Measurements from ENCODE around the gene SIGLEC5.

SIGLEC5 gene

GRCh38 chr19:51587264-51588191 lies 42.7 kb downstream of the SIGLEC5 start:
- H3K4me3 ChIP-seq (ENCODE audit: insufficient read length, low read depth) = no peak overlapping the region
- no peaks in the 10 kb centered on the region for H3K4me1 ChIP-seq (ENCODE audit: insufficient read depth, insufficient read length)
- H3K27me3 ChIP-seq (ENCODE audit: insufficient read depth, insufficient read length) = no peaks in the 10 kb centered on the region
- no peak for TF ChIP-seq YY1 (IDR thresholded peaks at IDR 0.05; ENCODE audit: insufficient read depth, insufficient read length)
- peaks cover 25% of the 10 kb centered on the region for H3K9me3 ChIP-seq (ENCODE audit: insufficient read depth, low read length)
- peaks cover 35% of the 10 kb centered on the region for H3K36me3 ChIP-seq (ENCODE audit: insufficient read depth, insufficient read length, low read length)
- DNase-seq (ENCODE audit: low read depth, low spot score) = no peak
- no peak overlapping the region for H3K9ac ChIP-seq (ENCODE audit: insufficient read length, low read depth)

GRCh38 chr19:51586799-51587198 lies 43.4 kb downstream of the SIGLEC5 start:
- no peak overlapping the region for H3K4me3 ChIP-seq (ENCODE audit: insufficient read length, low read depth)
- peaks cover 25% of the 10 kb centered on the region for H3K9me3 ChIP-seq (ENCODE audit: insufficient read depth, low read length)
- DNase-seq (ENCODE audit: low read depth, low spot score) = no peak
- H3K4me1 ChIP-seq (ENCODE audit: insufficient read depth, insufficient read length) = no peaks in the 10 kb centered on the region
- H3K27me3 ChIP-seq (ENCODE audit: insufficient read depth, insufficient read length) = no peaks in the 10 kb centered on the region
- H3K9ac ChIP-seq (ENCODE audit: insufficient read length, low read depth) = no peak overlapping the region
- TF ChIP-seq SUZ12 (IDR thresholded peaks at IDR 0.05; ENCODE audit: extremely low read depth, insufficient read depth, insufficient read length) = no peak
- no peak for TF ChIP-seq YY1 (IDR thresholded peaks at IDR 0.05; ENCODE audit: insufficient read depth, insufficient read length)
- no peak for TF ChIP-seq ZNF274 (IDR thresholded peaks at IDR 0.05; ENCODE audit: low read depth, low read length)
- peaks cover 38% of the 10 kb centered on the region for H3K36me3 ChIP-seq (ENCODE audit: insufficient read depth, insufficient read length, low read length)

- Histone ChIP-seq H3K36me3 (ENCODE audit: insufficient read depth, insufficient read length, low read length) (peaks cover 44% of the 10 kb centered on the region), H3K27me3 (ENCODE audit: insufficient read depth, insufficient read length) (no peaks in the 10 kb centered on the region), H3K4me3 (ENCODE audit: insufficient read length, low read depth) (no peak overlapping the region), H3K9ac (ENCODE audit: insufficient read length, low read depth) (no peak overlapping the region), H3K4me1 (ENCODE audit: insufficient read depth, insufficient read length) (no peaks in the 10 kb centered on the region), H3K9me3 (ENCODE audit: insufficient read depth, low read length) (peaks cover 25% of the 10 kb centered on the region)
- no peak for DNase-seq (ENCODE audit: low read depth, low spot score)
- TF ChIP-seq YY1 (IDR thresholded peaks at IDR 0.05; ENCODE audit: insufficient read depth, insufficient read length) (no peak), ZNF274 (IDR thresholded peaks at IDR 0.05; ENCODE audit: low read depth, low read length) (no peak), SUZ12 (IDR thresholded peaks at IDR 0.05; ENCODE audit: extremely low read depth, insufficient read depth, insufficient read length) (no peak)
These were observed 44.0 kb downstream of the SIGLEC5 start for GRCh38 chr19:51586103-51586728.

- DNase-seq (ENCODE audit: low read depth, low spot score) = no peak
- Histone ChIP-seq H3K4me1 (ENCODE audit: insufficient read depth, insufficient read length) (no peaks in the 10 kb centered on the region), H3K9ac (ENCODE audit: insufficient read length, low read depth) (no peak overlapping the region), H3K4me3 (ENCODE audit: insufficient read length, low read depth) (no peak overlapping the region), H3K36me3 (ENCODE audit: insufficient read depth, insufficient read length, low read length) (peaks cover 41% of the 10 kb centered on the region), H3K9me3 (ENCODE audit: insufficient read depth, low read length) (no peaks in the 10 kb centered on the region), H3K27me3 (ENCODE audit: insufficient read depth, insufficient read length) (no peaks in the 10 kb centered on the region)
- TF ChIP-seq YY1 (IDR thresholded peaks at IDR 0.05; ENCODE audit: insufficient read depth, insufficient read length) (no peak), SUZ12 (IDR thresholded peaks at IDR 0.05; ENCODE audit: extremely low read depth, insufficient read depth, insufficient read length) (no peak), ZNF274 (IDR thresholded peaks at IDR 0.05; ENCODE audit: low read depth, low read length) (no peak)
These were observed 53.4 kb downstream of the SIGLEC5 start for GRCh38 chr19:51576850-51577249.

GRCh38 chr19:51573331-51573730 lies 56.9 kb downstream of the SIGLEC5 start:
- DNase-seq (ENCODE audit: low read depth, low spot score) = no peak
- Histone ChIP-seq H3K27me3 (ENCODE audit: insufficient read depth, insufficient read length) (no peaks in the 10 kb centered on the region), H3K9me3 (ENCODE audit: insufficient read depth, low read length) (no peaks in the 10 kb centered on the region), H3K4me1 (ENCODE audit: insufficient read depth, insufficient read length) (no peaks in the 10 kb centered on the region), H3K4me3 (ENCODE audit: insufficient read length, low read depth) (no peak overlapping the region), H3K36me3 (ENCODE audit: insufficient read depth, insufficient read length, low read length) (peaks cover 18% of the 10 kb centered on the region), H3K9ac (ENCODE audit: insufficient read length, low read depth) (no peak overlapping the region)
- TF ChIP-seq YY1 (IDR thresholded peaks at IDR 0.05; ENCODE audit: insufficient read depth, insufficient read length) (no peak), SUZ12 (IDR thresholded peaks at IDR 0.05; ENCODE audit: extremely low read depth, insufficient read depth, insufficient read length) (no peak), ZNF274 (IDR thresholded peaks at IDR 0.05; ENCODE audit: low read depth, low read length) (no peak)

GRCh38 chr19:51572908-51573307 lies 57.3 kb downstream of the SIGLEC5 start:
- TF ChIP-seq ZNF274 (IDR thresholded peaks at IDR 0.05; ENCODE audit: low read depth, low read length) = no peak
- no peak for TF ChIP-seq YY1 (IDR thresholded peaks at IDR 0.05; ENCODE audit: insufficient read depth, insufficient read length)
- no peak for TF ChIP-seq SUZ12 (IDR thresholded peaks at IDR 0.05; ENCODE audit: extremely low read depth, insufficient read depth, insufficient read length)
- H3K36me3 ChIP-seq (ENCODE audit: insufficient read depth, insufficient read length, low read length) = peaks cover 18% of the 10 kb centered on the region
- H3K4me3 ChIP-seq (ENCODE audit: insufficient read length, low read depth) = no peak overlapping the region
- H3K27me3 ChIP-seq (ENCODE audit: insufficient read depth, insufficient read length) = no peaks in the 10 kb centered on the region
- DNase-seq (ENCODE audit: low read depth, low spot score) = no peak
- no peaks in the 10 kb centered on the region for H3K9me3 ChIP-seq (ENCODE audit: insufficient read depth, low read length)
- no peak overlapping the region for H3K9ac ChIP-seq (ENCODE audit: insufficient read length, low read depth)
- H3K4me1 ChIP-seq (ENCODE audit: insufficient read depth, insufficient read length) = no peaks in the 10 kb centered on the region

- H3K4me3 ChIP-seq (ENCODE audit: insufficient read length, low read depth) = no peak overlapping the region
- no peak for DNase-seq (ENCODE audit: low read depth, low spot score)
These were observed 57.8 kb downstream of the SIGLEC5 start for GRCh38 chr19:51572410-51572809.

More at GRCh38 chr19:51572410-51572809, 57.8 kb downstream of the SIGLEC5 start:
- Histone ChIP-seq H3K4me1 (ENCODE audit: insufficient read depth, insufficient read length) (no peaks in the 10 kb centered on the region), H3K36me3 (ENCODE audit: insufficient read depth, insufficient read length, low read length) (peaks cover 18% of the 10 kb centered on the region), H3K27me3 (ENCODE audit: insufficient read depth, insufficient read length) (no peaks in the 10 kb centered on the region), H3K9me3 (ENCODE audit: insufficient read depth, low read length) (no peaks in the 10 kb centered on the region), H3K9ac (ENCODE audit: insufficient read length, low read depth) (no peak overlapping the region)
- TF ChIP-seq SUZ12 (IDR thresholded peaks at IDR 0.05; ENCODE audit: extremely low read depth, insufficient read depth, insufficient read length) = no peak
- no peak for TF ChIP-seq YY1 (IDR thresholded peaks at IDR 0.05; ENCODE audit: insufficient read depth, insufficient read length)
- no peak for TF ChIP-seq ZNF274 (IDR thresholded peaks at IDR 0.05; ENCODE audit: low read depth, low read length)
